HG03342 (cell line): ENCODE data around the gene ZNF366.

ENCODE experiments used
- ATAC-seq: cut with Tn5 transposase; IDR thresholded peaks from one replicate; pipeline ENCODE4 v1.9.1; 2021; ENCODE audit warnings: mild to moderate bottlenecking, moderate library complexity; ENCODE audit not compliant: unreplicated experiment

The ZNF366 gene

DNA sequence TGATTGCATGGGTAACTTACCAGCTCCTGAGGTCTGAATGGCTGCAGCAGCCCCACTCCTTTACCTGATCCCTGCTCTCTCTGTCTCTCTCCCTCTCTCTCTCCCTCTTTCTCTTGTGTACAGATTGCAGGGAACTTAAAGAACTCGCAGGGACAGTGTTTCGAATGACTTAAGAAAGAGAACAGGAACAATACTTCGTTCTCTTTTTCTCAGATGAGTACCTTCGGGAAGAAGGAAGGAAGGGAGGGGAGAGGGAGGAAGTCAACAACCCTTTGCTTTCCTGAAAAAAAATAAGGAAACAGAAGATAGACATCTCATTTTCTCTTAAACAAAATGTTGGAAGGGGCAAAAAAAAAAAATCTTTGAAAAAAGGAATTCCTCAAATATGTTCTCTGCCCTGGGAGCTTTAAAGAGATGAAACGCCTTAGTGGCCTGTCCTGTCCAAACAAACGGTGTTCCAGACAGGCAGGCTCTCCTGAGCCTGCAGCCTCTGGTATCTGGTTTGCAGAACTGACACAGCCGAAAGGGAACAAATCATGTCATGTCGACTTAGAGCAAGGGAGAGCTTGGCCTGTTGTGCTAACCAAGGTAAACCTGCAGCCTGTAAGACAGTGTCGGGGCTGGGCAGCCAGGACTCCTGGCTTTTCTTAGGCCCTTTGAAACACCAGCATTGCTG lies at the start of gene ZNF366:
ZNF366 (minus strand) TSS at position 180 of the 676 bp plus-strand sequence. CDS start 45,914 bp downstream, outside the sequence.
- no peak for ATAC-seq

DNA sequence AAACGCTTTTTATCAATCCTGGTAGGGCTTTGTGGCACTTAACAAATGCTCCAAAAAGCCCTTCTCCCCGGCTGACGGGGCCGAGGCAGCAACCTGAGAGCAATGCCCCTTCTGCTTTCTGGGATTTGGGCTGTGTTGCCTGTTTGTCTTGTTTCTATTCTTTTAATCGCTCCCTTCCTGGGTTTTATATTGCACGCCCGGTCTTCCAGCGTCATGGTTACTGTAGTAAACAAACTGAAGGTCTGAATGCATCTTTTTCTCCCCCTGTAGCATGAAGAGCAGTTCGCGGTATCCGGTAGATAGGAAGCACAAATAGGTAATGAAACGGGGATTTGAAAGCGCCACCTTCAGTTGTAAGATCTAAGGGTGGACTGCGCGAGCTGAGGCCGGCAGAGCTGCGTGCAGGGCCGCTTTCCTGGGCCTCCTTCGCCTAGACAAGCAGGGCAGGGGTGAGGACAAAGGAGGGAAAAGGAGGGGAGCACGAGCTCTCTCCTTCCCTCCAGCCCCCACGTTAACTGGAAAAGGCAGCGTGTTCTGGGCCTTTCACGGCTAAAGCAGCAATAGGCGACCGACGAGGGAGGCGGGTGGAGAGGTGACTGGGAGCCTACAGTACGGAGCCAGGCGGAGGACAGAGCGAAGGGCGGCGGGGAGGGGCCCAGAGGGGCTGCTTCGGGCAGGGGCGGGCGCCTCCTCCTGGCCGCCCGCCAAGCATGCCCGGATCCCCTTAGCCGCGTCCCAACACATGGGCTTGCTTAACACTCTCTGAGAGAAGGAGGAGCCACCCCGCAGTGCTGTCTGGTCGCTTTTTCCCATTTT lies 49.3 kb upstream of the ZNF366 start:
- ATAC-seq: peak; percentile 82

DNA sequence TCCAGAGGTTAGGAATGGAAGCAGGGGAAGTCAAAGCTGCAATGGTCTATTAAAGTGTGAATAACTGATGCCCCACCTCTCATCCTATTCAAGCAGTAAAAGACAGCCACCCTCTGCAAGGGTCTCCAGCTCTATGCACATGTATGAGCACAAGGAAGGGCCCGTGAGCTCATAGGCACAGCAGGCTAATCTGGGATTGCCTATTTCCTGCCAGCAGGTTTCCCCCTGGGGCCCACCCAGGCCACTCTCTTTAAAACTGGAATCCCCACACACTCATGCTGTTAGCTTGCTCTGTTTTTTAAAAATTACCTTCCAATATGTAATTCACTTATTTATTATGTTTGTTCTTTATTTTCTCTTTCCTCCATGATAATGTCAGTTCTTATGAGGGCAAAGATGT lies 48.7 kb upstream of the ZNF366 start:
- ATAC-seq: no peak

DNA sequence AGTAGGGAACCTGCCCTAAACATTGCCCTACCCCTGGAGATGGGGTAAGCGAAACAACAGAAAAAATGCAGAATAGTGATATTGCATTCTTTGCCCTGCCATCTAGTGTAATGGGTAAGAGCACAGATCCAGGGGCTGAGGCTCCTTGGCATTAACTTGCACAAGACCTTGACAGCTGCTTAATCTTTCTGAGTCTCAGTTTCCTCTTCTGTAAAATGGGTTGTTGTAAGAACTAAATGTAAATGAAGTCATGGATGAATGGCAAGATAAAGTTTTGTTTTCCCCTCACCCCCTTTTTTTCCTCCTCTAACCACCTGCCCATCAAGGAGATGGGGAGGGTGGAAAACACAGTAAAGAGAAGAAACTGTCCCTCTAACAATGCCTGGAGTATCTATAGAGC lies 47.7 kb upstream of the ZNF366 start:
- no peak for ATAC-seq

- ATAC-seq: no peak
Measured at GRCh38 chr5:72552041-72552557, 44.9 kb upstream of the ZNF366 start.

DNA sequence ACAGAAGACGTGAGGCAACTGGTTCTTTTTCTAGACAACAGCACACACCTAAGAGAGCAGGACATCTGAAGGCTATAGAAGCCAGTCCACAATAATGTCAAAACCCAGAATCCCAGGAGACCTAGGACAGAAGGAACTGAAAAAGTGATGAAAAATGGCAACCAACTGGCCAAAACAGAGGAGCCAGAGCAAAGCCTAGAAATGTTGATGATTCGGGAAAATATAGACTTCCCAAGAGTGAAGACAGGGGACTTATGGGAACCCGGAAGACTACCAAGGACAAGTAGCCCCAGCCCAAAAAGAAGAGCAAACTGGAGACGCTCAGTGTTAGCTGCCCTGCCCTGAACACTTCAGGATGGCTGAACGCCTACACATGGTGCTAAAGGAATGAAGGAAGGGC lies 43.4 kb upstream of the ZNF366 start:
- no peak for ATAC-seq

DNA sequence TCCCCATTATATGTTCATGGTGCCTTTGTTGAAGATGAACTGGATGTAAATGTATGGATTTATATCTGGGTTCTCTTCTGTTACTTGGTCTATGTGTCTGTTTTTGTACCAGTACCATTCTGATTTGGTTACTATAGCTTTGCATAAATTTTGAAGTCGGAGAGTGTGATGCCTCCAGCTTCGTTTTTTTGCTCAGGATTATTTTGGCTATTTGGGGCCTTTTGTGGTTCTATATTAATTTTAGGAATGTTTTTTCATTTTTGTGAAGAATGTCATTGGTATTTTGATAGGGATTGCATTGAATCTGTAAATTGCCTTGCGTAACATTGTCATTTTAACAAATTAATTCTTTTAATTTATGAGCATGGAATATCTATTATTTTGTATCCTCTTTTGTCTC lies 36.6 kb upstream of the ZNF366 start:
- no peak for ATAC-seq

DNA sequence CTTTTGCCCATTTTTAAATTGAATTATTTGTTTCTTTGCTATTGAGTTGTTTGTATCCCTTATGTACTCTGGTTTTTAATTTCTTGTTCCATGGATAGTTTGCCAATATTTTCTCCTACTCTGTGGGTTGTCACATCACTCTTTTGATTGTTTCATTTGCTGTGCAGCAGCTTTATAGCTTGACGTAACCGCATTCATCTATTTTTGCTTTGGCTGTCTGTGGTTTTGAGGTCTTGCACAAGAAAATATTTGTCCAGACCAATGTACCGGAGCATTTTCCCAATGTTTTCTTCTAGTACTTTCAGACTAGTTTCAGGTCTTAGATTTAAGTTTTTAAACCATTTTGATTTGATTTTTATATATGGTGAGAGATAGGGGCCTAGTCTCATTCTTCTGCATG lies 36.2 kb upstream of the ZNF366 start:
- ATAC-seq: no peak

DNA sequence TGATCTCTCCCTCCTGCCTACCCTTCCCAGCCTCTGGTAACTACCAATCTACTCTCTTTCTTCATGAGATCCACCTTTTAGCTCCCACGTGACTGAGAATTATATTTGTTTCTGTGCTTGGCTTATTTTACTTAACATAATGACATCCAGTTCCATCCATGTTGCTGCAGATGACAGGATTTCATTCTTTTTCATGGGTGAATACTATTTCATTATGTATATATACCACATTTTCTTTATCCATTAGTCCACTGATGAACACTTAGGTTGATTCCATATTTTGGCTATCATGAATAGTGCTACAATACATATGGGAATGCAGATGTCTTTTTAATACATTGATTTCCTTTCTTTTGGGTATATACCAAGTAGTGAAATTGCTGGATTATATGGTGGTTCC lies 35.5 kb upstream of the ZNF366 start:
- ATAC-seq: no peak

- no peak for ATAC-seq
Measured at GRCh38 chr5:72541501-72542225, 34.5 kb upstream of the ZNF366 start.

DNA sequence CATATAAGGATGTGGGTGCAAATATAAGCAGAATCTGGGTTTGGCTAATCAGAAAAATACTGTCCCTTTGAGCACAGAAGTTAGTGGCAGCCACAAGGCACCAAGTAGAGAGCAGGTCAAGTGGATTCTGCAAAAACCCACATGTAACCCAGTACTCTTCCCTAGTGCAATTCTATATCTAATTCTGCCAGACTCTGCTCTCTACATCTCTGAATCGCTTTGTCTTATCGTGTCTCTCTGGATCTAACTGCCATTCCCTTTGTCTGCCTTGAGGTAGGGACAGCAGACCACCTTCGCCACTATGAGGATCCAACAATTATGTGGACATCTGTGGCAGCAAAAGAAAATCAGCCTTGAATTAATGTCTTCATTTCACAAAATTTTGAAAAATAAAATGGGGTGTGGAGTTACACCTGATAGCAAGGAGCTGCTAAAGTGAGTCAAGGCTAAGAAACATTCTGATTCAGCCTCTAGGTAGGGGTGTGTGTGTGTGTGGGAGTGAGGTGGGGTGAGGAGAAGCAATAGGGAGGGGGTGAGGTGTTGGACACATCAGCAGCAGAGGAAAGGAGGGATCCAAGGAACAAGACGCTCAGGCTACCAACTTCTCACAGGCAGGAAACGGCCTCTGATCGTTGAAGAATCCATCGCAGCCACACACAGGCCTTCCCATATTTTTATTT lies 33.7 kb upstream of the ZNF366 start:
- ATAC-seq: no peak

DNA sequence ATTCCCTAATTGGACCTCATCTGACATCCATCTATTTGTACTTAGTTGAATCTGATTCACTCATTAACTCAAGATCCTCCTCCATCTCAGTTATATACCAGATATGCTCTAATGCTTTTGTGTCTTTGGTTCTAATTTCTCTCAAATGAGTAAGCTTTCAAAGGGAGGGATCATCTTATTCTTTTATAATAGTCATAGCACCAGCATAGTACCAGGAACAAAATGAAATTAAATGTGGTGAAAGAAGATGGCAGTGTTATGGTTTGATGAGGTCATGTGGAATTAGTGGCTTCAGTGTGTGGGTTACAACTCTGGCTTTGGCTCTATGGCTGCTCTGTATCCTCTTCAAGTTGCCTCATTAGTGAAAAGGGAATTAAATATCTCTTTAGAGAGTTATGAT lies 32.5 kb upstream of the ZNF366 start:
- ATAC-seq: no peak

GRCh38 chr5:72539038-72539437 lies 31.8 kb upstream of the ZNF366 start:
- no peak for ATAC-seq

DNA sequence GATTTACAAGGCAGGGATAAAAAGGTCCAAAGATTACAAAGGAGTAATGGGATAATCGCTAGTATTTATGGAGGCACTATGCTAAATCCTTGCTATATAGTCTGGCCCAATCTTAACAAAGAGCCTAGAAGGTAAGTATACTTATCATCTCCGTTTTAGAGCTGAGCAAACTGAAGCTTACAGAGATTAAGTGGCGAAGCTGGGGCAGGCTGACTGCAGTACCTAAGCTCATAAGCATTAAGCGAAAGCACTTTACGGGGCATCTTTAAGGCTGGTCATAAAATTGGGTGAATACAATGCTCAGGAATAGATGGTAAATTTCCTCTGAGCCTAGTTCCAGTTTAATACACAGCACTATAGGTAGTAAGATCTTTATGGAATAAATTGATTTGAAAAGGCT lies 30.0 kb upstream of the ZNF366 start:
- ATAC-seq: no peak

- no peak for ATAC-seq
Measured at GRCh38 chr5:72531496-72532190, 24.4 kb upstream of the ZNF366 start.

- ATAC-seq: no peak
Measured at GRCh38 chr5:72530196-72530595, 23.0 kb upstream of the ZNF366 start.

DNA sequence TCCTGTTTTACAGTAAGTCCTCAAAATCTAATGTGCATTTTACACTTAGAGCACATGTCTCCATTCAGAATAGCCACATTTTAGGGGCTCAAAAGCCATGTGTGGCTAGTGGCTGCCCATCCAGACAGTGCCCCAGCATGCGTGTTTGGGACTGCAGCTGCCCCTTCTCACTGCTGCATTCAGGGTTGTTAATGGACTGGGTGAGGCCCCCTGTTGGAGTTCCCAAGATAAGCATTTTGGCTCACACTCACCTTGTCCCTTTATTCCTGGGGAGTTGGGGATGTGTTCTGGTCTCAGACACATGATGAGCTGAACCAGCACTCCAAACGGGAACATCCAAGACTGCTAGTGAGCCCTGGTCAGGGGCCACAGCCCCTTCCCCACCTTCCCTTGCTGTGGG lies 22.2 kb upstream of the ZNF366 start:
- no peak for ATAC-seq

GRCh38 chr5:72525816-72526215 lies 18.6 kb upstream of the ZNF366 start:
- ATAC-seq: no peak

GRCh38 chr5:72523960-72524582 lies 16.9 kb upstream of the ZNF366 start:
- ATAC-seq: peak; percentile 51

- ATAC-seq: no peak
Measured at GRCh38 chr5:72522607-72523006, 15.4 kb upstream of the ZNF366 start.
